Muscle layer of duodenum (tissue), 2 donors: ENCODE measurements around the gene PRICKLE2.

Experiments used
- H3K27ac ChIP-seq: one replicate; pipeline ENCODE4 v1.7.0; 2013; ENCODE audit warnings: mild to moderate bottlenecking, low read length
- H3K27me3 ChIP-seq: one replicate; pipeline ENCODE4 v1.7.0; 2013; ENCODE audit warnings: low read depth, mild to moderate bottlenecking, control low read depth, low read length
- H3K36me3 ChIP-seq, 2 donors: one replicate each; pipeline ENCODE4 v1.7.0; 2013; ENCODE audit warnings: low read length in 2 of 2, control low read depth in 1 of 2, mild to moderate bottlenecking in 1 of 2; ENCODE audit not compliant: insufficient read depth in 2 of 2, control insufficient read depth in 1 of 2
- H3K4me1 ChIP-seq, 2 donors: one replicate each; pipeline ENCODE4 v1.7.0; 2013; ENCODE audit warnings: low read length in 2 of 2, mild to moderate bottlenecking in 2 of 2, control low read depth in 1 of 2, moderate library complexity in 1 of 2; ENCODE audit not compliant: insufficient read depth in 2 of 2, control insufficient read depth in 1 of 2
- H3K4me3 ChIP-seq, 2 donors: one replicate each; pipeline ENCODE4 v1.7.0; 2013; ENCODE audit warnings: low read length in 2 of 2, low read depth in 1 of 2, mild to moderate bottlenecking in 1 of 2
- H3K9me3 ChIP-seq, 2 donors: one replicate each; pipeline ENCODE4 v1.7.0; 2013; ENCODE audit warnings: low read length in 2 of 2, control low read depth in 1 of 2, mild to moderate bottlenecking in 1 of 2; ENCODE audit not compliant: control insufficient read depth in 1 of 2
- donor health status: healthy.

PRICKLE2 gene

GRCh38 chr3:64104691-64105111, 120.6 kb downstream of the PRICKLE2 start:
- H3K4me1 ChIP-seq, result peaks cover 0 to 46% of the 10 kb centered on the region in 2 donors
- H3K4me3 ChIP-seq, result no peak overlapping the region
- H3K27ac ChIP-seq, result no peak overlapping the region
- no peaks in the 10 kb centered on the region for H3K9me3 ChIP-seq
- no peaks in the 10 kb centered on the region for H3K27me3 ChIP-seq
- peaks cover 0 to 3% of the 10 kb centered on the region in 2 donors for H3K36me3 ChIP-seq

DNA sequence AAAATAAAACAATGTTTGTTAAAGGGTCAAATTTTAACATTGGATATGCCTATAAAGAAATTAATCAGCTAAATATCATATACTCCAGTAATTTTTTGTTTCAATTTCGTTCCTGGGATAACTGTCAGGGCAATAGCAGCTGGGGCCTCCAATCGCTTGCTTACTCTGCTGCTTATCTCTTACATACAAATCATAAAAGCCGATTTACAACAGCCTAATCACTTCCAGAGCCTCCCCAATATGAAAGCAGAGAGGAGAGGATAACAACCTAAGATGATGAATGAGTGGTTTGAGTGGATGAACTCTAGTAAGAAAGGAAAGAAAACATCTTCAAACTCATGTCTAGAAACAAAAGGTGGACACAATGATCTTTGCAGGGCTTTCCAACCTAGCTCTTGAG, 121.3 kb downstream of the PRICKLE2 start:
- no peaks in the 10 kb centered on the region for H3K27me3 ChIP-seq
- H3K9me3 ChIP-seq, result no peaks in the 10 kb centered on the region
- H3K4me3 ChIP-seq, result no peak overlapping the region
- peaks cover 0 to 46% of the 10 kb centered on the region in 2 donors for H3K4me1 ChIP-seq
- peaks cover 0 to 10% of the 10 kb centered on the region in 2 donors for H3K36me3 ChIP-seq
- H3K27ac ChIP-seq, result no peak overlapping the region

GRCh38 chr3:64103131-64103530, 122.1 kb downstream of the PRICKLE2 start:
- no peak overlapping the region for H3K4me3 ChIP-seq
- H3K27me3 ChIP-seq, result no peaks in the 10 kb centered on the region
- peaks cover 0 to 15% of the 10 kb centered on the region in 2 donors for H3K36me3 ChIP-seq
- no peak overlapping the region for H3K27ac ChIP-seq
- H3K4me1 ChIP-seq, result peaks cover 0 to 40% of the 10 kb centered on the region in 2 donors
- no peaks in the 10 kb centered on the region for H3K9me3 ChIP-seq

- H3K27ac ChIP-seq, result no peak overlapping the region
- peaks cover 3 to 15% of the 10 kb centered on the region in 2 donors for H3K36me3 ChIP-seq
- H3K9me3 ChIP-seq, result no peaks in the 10 kb centered on the region
- no peaks in the 10 kb centered on the region for H3K27me3 ChIP-seq
- no peak overlapping the region for H3K4me3 ChIP-seq
- H3K4me1 ChIP-seq, result peaks cover 0 to 30% of the 10 kb centered on the region in 2 donors
Observed at GRCh38 chr3:64102147-64102546, 123.1 kb downstream of the PRICKLE2 start.

- Histone ChIP-seq H3K36me3 (peaks cover 3 to 33% of the 10 kb centered on the region in 2 donors), H3K9me3 (no peaks in the 10 kb centered on the region), H3K27me3 (no peaks in the 10 kb centered on the region), H3K4me1 (peaks cover 0 to 9% of the 10 kb centered on the region in 2 donors), H3K4me3 (no peak overlapping the region), H3K27ac (no peak overlapping the region)
Observed at GRCh38 chr3:64099316-64099715, 126.0 kb downstream of the PRICKLE2 start.

- no peaks in the 10 kb centered on the region for H3K27me3 ChIP-seq
- no peak overlapping the region for H3K27ac ChIP-seq
- H3K4me1 ChIP-seq, result peaks cover 0 to 10% of the 10 kb centered on the region in 2 donors
- no peak overlapping the region for H3K4me3 ChIP-seq
- no peaks in the 10 kb centered on the region for H3K9me3 ChIP-seq
- peaks cover 3 to 33% of the 10 kb centered on the region in 2 donors for H3K36me3 ChIP-seq
Observed at GRCh38 chr3:64098670-64099069, 126.6 kb downstream of the PRICKLE2 start.

- H3K27me3 ChIP-seq, result no peaks in the 10 kb centered on the region
- no peaks in the 10 kb centered on the region for H3K9me3 ChIP-seq
- peaks cover 0 to 12% of the 10 kb centered on the region in 2 donors for H3K4me1 ChIP-seq
- H3K4me3 ChIP-seq, result no peak overlapping the region
- no peak overlapping the region for H3K27ac ChIP-seq
- H3K36me3 ChIP-seq, result peaks cover 3 to 33% of the 10 kb centered on the region in 2 donors
Observed at GRCh38 chr3:64097920-64098319, 127.3 kb downstream of the PRICKLE2 start.

- H3K27me3 ChIP-seq, result no peaks in the 10 kb centered on the region
- H3K27ac ChIP-seq, result no peak overlapping the region
- H3K4me1 ChIP-seq, result peaks cover 0 to 8% of the 10 kb centered on the region in 2 donors
- H3K36me3 ChIP-seq, result peaks cover 3 to 33% of the 10 kb centered on the region in 2 donors
- no peaks in the 10 kb centered on the region for H3K9me3 ChIP-seq
- H3K4me3 ChIP-seq, result no peak overlapping the region
Observed at GRCh38 chr3:64095802-64096201, 129.5 kb downstream of the PRICKLE2 start.

- Histone ChIP-seq H3K9me3 (no peaks in the 10 kb centered on the region), H3K27ac (no peak overlapping the region), H3K36me3 (peaks cover 3 to 30% of the 10 kb centered on the region in 2 donors), H3K4me1 (peaks cover 0 to 8% of the 10 kb centered on the region in 2 donors), H3K27me3 (no peaks in the 10 kb centered on the region), H3K4me3 (no peak overlapping the region)
Observed at GRCh38 chr3:64094713-64095079, 130.6 kb downstream of the PRICKLE2 start.

GRCh38 chr3:64093825-64094712, 131.2 kb downstream of the PRICKLE2 start:
- peaks cover 3 to 24% of the 10 kb centered on the region in 2 donors for H3K36me3 ChIP-seq

GRCh38 chr3:64093211-64093610, 132.1 kb downstream of the PRICKLE2 start:
- Histone ChIP-seq H3K36me3 (peaks cover 3 to 18% of the 10 kb centered on the region in 2 donors), H3K27me3 (no peaks in the 10 kb centered on the region), H3K9me3 (no peaks in the 10 kb centered on the region), H3K4me1 (peaks cover 0 to 18% of the 10 kb centered on the region in 2 donors), H3K4me3 (no peak overlapping the region), H3K27ac (no peak overlapping the region)

More at GRCh38 chr3:64093825-64094712, 131.2 kb downstream of the PRICKLE2 start:
- H3K9me3 ChIP-seq, result no peaks in the 10 kb centered on the region
- H3K27me3 ChIP-seq, result no peaks in the 10 kb centered on the region
- H3K4me1 ChIP-seq, result peaks cover 0 to 10% of the 10 kb centered on the region in 2 donors
- H3K27ac ChIP-seq, result no peak overlapping the region
- H3K4me3 ChIP-seq, result no peak overlapping the region
